Pons (tissue), 1 donor: ENCODE measurements around the gene BCAR3.

Source experiments
- DNase-seq: peaks from one replicate; pipeline ENCODE4 v3.0.0-alpha.2; 2016; ENCODE audit warnings: low spot score

The BCAR3 gene

DNA sequence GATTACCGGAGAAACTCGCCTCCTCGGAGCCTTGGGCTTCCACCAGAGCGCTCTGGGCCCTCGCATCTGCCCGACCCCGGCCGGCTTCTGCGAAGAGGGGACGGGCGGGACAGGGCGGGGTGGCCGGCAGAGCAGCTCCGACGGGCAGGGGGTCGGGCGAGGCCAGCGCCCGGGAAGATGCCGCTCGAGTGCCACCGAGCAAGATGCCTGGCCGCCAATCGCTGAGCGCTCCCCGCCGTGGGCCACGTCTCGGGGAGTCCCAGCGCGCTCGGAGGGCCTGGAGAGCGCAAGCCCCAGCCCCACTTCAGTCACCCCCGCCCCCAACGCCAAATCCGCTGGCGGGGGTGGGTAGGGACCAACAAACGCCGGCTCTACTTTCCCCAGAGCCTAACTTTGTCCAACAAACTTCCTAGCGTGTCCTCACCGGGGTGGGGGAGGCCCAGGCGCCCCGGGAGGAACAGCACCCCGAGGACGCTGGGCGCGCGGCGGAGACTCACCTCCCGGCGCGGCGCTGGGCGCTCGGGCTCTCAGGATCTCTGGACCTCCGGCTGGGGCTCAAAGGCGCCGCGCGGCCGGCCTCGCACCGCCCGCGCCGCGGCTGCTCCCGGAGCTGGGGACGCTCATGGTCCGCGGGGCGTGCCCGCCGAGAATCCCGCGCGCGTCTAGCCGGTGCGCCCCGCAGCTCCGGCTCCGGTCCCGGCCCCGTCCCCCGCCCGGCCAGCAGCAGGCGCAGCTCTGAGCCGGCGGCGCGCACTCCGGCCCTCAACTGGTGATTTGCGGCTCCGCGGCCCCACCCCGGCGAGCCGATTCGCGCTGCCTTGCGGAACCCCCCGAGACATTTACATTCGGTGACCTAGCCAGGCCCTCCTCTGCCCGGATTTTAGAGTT lies at the start of gene BCAR3:
TSS of gene BCAR3 (minus strand) at position 737 of the 888 bp plus-strand sequence. CDS start 6,907 bp downstream, outside the sequence.
- DNase-seq, result no peak

DNA sequence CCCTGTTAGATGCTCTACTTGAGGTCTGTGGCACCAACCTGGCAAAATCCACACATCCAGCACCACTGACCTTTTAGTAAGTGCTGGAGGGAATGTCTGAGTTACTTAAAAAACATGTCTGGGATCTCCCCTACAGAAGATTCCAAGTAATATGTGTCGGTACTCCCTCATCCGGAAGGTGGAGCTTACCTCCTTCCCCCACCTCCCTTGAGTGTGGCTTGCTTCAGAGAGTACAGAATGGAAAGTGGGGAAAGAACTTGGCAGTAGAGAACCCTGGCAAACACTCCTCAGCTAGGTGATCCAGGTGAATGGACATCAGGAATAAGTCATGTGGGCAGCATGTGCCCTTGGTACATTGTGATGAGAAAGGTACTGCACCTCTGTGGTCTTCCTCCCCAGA lies 49.0 kb upstream of the BCAR3 start:
- DNase-seq, result no peak

DNA sequence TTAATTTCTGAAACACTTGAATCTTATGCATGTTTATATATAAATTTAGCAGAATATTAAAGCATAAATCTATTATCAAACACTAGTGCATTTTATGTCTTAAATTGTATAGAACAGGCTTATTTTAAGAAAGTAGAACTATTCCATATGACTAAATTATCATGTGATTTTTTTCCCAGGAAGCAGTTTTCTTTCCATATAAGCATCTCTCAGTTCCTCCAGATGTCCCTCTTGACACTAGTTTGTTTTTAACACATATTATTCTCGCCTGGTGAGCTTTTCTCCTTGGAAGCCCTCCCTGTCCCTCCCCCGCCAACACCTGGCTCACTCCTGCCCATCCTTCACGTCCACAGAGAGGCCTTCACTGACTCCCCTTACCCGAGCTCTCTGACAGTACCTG lies 48.3 kb upstream of the BCAR3 start:
- DNase-seq, result peak; percentile 17

DNA sequence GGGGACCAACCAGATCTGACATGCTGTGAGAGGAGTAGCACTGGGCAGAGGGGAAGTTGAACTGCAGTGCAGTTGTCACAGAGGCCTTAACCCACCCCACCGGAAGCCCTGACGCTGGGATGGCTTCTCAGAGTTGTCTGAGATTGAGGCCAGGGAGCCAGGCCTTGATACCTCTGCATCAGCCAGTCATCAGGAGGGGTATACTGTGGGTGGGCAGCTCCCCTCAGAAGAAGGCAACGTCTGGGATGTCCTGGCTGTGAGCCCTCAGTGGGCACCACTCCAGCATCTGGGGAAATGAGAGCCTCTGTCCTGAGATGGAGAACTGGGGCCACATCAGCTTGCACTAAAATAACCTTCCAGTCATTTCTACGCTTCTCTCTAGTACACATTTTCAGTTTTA lies 47.9 kb upstream of the BCAR3 start:
- peak; percentile 37 for DNase-seq

GRCh38 chr1:93728480-93729131 lies 47.0 kb upstream of the BCAR3 start:
- DNase-seq, result peak; percentile 17

GRCh38 chr1:93723733-93724270 lies 42.2 kb upstream of the BCAR3 start:
- DNase-seq, result no peak

GRCh38 chr1:93723110-93723509 lies 41.5 kb upstream of the BCAR3 start:
- no peak for DNase-seq

DNA sequence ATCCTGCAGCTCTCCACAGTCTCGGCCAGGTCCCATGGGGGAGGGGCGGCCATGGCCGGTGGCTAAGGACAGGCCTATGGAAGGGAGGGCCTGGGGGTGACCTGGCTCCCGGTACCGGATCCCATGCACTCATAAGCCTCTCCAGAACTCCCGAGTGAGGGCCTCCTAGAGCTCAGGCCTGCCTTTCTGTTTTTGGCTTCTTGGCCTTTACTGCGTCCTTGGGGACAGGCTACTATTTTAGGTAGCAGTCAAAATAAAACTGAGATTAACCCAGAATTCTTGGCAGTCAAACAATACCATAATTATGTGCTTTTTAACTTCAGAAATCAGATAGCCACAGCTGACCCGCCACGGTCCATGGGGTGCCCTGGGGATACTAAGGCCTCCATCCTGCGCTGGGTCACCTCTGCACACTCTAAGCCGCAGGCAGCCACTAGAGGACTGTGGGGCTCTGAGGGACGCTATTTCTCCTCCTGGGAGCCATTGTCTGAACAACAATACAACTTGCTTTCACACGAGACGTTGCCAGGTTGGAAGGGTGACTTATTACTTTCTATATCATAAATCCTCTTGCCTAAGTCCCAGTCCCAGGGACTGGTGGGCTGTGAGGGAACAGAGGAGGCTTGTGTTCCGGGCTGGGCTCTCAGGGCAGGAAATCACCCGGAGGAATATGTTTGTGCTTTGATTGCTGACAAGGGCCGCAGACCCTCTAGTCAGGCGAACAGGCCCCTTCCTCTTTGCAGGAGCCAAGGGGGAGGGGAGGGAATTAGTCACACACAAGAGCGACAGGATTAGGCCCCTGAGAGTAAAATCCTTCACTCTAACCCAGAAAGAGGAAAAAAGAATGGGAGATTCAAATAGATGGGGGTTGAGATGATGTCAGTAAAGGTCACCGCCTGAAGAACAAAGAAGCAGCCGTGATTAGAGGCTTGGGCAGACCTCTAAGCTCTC lies 40.7 kb upstream of the BCAR3 start:
- DNase-seq, result no peak

GRCh38 chr1:93720956-93721626 lies 39.5 kb upstream of the BCAR3 start:
- no peak for DNase-seq

- DNase-seq, result no peak
These were observed 36.0 kb upstream of the BCAR3 start for GRCh38 chr1:93717640-93718039.

GRCh38 chr1:93716941-93717368 lies 35.3 kb upstream of the BCAR3 start:
- no peak for DNase-seq

GRCh38 chr1:93716163-93716562 lies 34.5 kb upstream of the BCAR3 start:
- no peak for DNase-seq

GRCh38 chr1:93715529-93716126 lies 34.0 kb upstream of the BCAR3 start:
- DNase-seq, result peak; percentile 28

GRCh38 chr1:93714356-93714755 lies 32.7 kb upstream of the BCAR3 start:
- DNase-seq, result no peak

GRCh38 chr1:93713341-93713740 lies 31.7 kb upstream of the BCAR3 start:
- DNase-seq, result no peak

DNA sequence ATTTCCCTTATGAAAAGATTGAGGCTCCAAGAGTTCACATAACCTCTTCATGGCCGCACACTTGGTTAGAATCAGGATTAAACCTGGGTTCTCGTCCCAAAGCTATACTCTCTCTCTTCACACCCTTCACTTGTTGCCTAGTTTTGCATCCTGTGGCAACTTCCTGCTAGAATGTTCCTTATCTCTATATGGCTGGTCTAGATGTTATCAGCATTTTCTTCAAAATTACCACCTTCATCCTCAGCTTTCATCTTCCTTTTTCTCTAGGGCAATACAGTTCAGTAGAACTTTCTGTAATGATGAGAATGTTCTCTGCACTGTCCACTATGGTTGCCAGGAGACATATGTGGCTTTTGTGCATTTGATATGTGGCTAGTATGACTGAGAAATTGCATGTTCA lies 31.1 kb upstream of the BCAR3 start:
- DNase-seq, result no peak

DNA sequence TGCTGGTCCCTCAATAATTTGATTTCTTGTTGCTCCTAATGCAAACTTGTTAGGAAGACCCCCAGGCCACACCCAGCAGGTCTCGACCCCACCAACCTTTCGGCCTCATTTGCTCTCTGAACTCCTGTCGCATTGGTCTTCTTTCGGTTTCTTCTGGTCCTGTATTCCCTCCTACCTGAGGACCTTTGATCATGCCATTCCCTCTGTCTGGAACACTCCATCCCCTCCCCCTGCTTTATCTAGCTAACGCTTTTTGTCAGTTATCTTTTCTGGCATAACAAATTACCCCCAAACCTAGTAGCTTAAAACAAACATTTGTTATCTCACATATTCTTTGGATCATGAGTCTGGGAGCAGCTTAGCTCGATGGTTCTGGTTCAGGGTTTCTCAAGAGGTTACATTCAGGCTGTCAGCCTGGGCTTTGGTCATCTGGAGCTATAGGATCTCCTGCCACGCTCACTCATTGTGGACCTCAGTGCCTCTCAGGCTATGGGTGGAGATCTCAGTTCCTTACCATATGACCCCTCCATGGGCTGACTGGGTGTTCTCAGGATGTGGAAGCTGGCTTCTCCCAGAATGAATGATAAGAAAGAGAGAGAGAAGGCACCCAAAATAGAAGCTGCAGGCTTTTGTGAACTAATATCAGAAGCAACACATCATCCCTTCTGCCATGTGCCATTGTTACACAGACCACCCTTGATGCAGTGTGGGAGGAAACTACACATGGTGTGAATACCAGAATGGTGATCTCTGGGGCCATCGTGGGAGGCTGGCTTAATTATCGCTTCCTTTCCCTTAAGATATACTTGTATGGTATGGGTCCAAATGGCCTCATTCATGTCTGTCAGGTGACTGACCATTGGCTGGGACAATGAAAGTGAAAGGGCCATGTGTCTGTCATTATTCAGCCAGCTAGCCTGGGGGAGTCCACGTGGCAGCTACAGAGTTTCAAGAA lies 29.1 kb upstream of the BCAR3 start:
- DNase-seq, result no peak

- DNase-seq, result peak; percentile 44
These were observed 27.3 kb upstream of the BCAR3 start for GRCh38 chr1:93708734-93709481.

DNA sequence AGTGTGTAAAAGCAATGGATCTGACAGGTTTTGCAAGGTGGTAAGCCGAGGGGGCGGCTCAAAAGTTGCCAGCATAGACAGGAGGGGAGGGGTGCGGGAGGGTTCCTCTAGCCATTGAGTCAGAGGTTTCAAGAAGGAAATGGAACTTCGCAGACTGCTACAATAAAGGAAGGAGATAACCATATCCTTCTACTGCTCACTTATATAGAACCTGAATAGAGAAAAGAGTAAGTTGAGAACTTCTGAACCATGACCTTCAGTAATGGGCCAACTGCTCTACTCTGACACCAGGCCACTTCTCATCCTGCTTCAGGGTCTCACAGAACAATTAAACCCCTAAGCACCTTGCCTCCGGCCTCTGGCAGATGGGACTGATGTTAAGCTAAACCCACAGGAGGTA lies 26.3 kb upstream of the BCAR3 start:
- DNase-seq, result peak; percentile 42
